ENCODE results near the gene BABAM2.

DNA sequence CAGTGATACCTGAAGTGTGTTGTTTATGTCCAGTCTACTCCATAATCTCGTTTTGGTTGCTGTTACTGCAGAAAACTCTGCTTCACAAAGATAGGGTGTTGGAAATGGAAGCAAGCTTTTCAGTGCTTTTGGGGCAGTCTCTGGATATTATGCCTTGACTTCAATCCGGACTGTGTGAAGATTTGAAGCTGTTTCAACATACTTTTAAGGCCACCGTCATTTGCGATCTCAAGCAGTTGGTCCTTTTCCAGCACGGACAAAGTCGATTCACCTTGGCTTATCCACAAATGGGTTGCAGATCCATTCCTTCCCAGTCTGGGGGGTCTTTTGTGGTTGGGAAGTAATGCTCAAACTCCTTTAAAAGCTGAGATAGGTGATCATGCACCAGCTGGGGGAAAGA, 20.8 kb upstream of the BABAM2 start:
- TF ChIP-seq, protein P1, sequence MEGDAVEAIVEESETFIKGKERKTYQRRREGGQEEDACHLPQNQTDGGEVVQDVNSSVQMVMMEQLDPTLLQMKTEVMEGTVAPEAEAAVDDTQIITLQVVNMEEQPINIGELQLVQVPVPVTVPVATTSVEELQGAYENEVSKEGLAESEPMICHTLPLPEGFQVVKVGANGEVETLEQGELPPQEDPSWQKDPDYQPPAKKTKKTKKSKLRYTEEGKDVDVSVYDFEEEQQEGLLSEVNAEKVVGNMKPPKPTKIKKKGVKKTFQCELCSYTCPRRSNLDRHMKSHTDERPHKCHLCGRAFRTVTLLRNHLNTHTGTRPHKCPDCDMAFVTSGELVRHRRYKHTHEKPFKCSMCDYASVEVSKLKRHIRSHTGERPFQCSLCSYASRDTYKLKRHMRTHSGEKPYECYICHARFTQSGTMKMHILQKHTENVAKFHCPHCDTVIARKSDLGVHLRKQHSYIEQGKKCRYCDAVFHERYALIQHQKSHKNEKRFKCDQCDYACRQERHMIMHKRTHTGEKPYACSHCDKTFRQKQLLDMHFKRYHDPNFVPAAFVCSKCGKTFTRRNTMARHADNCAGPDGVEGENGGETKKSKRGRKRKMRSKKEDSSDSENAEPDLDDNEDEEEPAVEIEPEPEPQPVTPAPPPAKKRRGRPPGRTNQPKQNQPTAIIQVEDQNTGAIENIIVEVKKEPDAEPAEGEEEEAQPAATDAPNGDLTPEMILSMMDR (conservative IDR thresholded peaks at IDR 0.05; ENCODE audit: low read length), result no peak
- TF ChIP-seq EZH2phosphoT487 (IDR thresholded peaks at IDR 0.05; ENCODE audit: borderline replicate concordance, low read depth, low read length), result no peak
